Stimulated activated CD4-positive, alpha-beta T cell treated with anti-CD3 and anti-CD28 coated beads, Interleukin-4, amount 100 ng/mL, for 1 hour (primary cell): ENCODE data around the gene AKR1B15.
"Not testable (repeated sequence)": the region's sequence is repeated elsewhere in the genome, so short reads cannot be mapped to it uniquely, and the experiment has no call there.

ENCODE experiments used
- DNase-seq: peaks from one replicate; pipeline ENCODE4 v3.0.0-alpha.2; 2020

The AKR1B15 gene

DNA sequence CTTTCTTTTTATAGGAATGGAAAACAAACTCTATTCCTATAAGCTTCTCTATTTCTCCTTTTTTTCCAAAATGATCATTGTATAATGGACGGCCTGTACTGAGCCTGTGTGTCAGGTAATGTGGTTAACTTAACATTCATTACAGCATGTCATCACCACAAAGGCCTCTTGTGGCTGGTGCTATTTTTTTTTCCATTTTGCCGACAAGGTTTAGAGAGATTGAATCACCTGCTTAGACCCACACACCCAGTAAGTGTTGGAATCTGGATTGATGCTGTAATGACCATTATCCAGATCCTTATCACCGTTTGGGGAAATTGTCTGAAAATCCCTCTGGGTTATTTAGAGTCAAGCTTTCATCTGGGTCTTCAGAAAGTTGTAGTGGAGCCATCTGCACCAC is 18.5 kb downstream of the AKR1B15 start:
- DNase-seq = no peak

DNA sequence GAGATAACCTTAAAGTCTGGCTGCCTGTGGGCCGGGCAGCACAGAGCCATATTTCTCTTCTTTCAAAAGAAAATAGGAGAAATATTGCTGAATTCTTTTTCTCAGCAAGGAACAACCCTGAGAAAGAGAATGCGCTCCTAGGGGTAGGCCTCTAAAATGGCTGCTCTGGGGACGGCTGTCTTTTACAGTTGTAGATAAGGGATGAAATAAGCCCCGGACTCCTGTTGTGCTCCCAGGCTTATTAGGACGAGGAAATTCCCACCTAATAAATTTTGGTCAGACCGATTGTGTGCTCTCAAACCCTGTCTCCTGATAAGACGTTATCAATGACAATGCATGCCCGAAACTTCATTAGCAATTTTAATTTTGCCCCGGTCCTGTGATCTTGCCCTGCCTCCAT is 21.1 kb downstream of the AKR1B15 start:
- not testable (repeated sequence) for DNase-seq

DNA sequence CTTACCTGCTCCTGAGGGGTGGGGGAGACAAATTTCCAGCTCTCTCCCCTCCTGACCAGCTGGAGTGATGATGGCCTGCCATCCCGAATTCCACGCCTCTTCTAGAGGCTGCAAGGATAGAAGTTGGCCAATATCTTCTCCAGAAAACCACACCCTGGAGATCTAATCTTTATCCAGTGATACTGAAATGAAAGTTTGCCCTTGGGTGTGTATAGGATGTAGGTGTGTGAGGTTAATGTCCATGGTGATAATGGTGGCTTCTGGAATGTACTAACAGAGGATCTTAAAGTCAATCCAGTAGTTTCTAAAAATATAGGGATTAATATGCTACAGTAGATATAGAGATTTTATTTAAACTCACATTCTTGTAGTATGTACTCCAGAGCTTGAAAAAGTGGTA is 22.2 kb downstream of the AKR1B15 start:
- DNase-seq = no peak

DNA sequence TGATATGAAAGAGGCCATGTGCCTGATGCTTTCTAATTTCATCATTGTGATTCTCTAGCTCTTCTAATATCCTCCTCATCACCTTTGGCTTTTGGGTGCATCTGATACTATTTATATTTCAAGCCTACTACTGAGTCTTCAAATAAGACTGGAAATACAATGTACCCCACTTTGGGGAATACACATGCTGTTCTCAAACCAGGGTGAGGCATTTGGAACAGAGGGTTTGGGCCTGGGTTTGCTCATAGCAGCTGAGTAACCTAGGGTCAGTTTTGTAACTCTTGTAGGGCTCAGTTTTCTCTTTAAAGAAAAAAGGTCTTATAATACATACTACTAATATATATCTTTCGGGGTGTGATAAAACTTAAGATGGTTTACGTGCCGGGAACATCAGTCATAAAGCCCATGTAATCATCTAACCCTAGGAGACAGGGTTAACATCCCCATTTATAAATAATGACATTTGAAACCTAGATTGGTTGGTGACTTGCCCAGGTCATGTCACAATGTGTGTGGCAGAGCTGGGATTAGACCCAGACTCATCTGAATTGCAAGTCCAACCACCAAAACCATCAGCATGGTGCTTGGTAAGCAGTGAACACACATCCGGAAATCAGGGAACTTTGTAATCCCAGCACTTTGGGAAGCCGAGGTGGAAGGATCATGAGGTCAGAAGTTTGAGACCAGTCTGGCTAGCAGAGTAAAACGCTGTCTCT is 23.0 kb downstream of the AKR1B15 start:
- no peak for DNase-seq

DNA sequence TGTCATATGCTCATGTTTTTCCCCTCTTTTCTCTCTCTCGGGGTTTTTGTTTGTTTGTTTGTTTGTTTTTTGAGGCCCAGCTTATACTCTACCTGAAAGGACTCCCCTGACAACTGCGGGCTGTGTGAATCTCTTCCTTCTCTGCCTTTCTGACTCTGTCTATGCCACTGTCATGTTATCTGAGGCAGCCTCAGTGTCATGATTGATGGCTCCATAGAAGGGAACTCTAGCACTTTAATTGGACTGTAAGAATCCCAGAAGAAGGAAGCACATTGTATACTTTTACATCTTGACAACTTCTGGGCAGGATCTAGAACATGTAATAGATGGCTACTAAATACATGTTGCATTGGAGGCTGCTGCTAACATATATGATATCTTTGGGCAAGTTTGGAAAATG is 25.4 kb downstream of the AKR1B15 start:
- no peak for DNase-seq

DNA sequence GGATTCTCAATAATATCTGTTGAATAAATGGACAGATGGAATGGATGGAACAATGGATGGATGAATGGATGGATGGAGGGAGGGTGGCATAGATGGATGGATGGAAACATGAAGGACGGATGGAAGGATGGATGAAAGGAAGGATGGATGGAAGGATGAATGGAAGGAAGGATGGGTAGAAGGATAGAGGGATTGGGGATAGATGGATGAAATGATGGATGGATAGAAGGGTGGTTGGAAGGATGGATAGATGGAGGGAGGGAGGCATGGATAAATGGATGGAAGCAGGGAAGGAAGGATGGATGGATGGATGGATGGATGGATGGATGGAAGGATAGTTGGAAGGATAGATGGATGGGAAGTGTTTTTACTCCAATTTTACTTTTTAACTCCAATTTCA is 35.4 kb downstream of the AKR1B15 start:
- no peak for DNase-seq

DNA sequence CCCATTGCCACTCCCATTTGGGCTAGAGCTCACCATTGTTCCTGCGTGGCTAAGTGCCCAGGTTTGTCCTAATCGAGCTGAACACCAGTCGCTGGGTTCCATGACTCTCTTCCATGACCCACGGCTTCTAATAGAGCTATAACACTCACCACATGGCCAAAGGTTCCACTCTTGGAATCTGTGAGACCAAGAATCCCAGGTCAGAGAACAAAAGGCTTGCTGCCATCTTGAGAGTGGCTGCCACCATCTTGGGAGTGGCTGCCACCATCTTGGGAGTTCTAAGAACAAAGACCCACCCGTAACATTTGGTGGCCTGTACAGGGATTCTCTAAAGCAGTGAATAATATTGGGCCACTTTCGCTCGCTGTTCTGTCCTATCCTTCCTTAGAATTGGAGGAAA is 37.0 kb downstream of the AKR1B15 start:
- no peak for DNase-seq

DNA sequence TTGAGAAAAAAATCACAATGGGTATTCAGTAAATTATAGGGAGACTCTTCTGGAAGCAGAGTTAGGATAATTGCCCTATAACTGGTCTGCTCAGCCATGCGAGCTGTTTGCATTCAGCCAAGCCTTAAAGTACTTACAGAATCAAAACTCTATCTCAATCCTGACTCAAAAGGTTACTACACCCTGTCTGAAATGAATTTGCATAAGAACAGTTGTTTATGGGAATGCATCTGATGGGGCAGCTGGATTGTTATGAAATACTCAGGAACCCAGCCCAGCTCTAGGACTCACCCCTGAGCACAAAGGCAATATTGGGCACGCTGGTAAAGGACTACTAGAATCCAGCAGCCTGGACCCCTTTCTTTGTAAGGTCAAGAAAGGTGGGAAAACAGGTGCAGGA is 38.8 kb downstream of the AKR1B15 start:
- DNase-seq = no peak

DNA sequence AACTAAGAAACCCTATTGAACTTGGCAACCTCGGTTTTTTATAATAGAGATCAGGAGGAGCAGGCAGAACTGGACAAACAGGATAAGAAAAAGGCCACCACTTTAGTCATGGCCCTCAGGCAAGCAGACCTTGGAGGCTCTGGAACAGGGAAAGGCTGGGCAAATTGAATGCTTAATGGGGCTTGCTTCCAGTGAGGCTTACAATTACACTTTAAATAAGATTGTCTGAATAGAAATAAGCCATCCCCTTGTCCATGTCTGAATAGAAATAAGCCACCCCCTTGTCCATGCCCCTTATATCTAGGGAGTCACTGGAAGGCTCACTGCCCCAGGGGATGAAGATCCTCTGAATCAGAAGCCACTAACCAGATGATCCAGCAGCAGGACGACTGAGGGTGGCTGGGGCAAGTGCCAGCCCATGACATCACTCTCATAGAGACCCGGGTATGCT is 40.6 kb downstream of the AKR1B15 start:
- DNase-seq = no peak

DNA sequence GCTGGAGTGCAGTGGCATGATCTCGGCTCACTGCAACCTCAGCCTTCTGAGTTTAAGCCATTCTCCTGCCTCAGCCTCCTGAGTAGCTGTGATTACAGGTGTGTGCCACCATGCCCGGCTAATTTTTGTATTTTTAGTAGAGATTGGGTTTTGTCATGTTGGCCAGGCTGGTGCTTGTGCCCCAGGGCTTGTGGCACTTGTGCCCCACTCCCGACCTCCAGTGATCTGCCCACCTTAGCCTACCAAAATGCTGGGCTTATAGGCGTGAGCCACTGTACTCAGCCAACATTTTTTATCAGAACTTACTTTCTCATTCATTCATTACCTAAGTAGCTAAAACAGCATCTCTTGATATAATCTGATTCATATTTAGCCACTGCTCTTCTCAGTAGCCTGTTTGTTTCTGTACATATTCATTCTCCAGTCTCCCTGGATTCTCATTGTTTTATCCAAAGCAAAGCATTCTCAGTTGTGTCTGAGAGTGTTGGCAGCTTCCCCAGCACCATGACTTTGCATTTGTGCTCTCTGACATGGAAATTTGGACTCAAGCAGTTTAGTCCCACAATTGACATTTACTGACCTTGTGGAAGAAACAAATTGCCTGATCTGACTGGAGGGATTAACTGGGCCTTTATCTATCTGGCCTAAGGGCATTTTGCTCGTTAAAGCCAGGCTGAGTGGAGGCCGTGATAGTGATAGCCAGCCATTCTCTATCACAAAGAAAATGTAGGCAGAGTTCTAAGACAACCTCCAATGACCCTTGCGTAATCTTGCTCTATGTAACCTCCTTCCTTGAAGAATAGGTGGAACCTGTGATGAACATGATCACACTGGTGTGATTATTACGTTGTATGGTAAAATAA is 44.9 kb downstream of the AKR1B15 start:
- DNase-seq = no peak

DNA sequence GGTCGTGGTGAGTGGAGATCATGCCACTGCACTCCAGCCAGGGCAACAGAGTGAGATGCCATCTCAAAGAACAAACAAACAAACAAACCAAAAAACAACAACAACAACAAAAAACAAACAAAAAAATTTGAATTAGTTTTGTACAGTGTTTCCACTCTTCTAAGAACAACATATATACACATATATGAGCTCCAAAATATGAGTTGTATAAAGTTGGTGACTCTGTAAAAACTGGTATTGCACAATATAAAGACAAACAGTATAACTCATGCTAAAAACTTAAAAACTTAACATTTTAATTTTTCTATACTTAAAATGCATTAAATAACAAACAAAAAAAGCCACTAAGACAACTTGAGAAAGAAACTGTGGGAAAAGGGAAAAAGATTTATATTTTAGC is 46.0 kb downstream of the AKR1B15 start:
- no peak for DNase-seq

DNA sequence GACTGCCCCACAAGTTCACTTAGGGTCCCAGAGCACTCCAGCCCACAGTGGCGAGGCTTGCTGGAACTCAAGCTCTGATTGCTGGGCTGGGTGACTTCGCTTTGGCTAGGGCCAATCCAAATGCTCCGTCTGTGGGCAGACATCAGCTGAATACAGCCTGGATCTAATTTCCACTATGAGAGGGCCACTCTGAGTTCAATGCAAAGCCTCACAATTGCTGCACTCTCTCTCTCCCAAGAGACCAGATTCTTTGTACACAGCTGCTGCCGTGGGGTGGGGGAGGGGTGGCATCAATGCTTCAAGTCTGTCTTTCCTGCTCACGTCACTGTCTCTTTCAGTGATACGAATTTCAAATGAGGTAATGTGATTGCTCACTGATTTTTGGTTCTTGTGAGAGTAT is 50.5 kb downstream of the AKR1B15 start:
- DNase-seq = no peak

DNA sequence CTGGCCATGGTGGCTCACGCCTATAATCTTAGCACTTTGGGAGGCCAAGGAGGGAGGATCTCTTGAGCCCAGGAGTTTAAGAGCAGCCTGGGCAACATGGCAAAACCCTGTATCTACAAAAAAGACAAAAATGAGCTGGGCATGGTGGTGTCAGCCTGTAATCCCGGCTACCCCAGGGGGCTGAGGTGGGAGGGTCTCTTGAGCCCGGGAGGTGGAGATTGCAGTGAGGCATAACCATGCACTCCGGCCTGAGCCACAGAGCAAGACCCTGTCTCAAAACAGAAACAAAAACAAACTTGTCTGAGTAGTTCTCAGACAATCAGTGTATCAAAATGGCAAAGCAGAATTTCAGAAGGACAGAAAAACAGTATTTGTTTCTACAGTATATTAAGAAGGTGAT is 52.5 kb downstream of the AKR1B15 start:
- DNase-seq = no peak

DNA sequence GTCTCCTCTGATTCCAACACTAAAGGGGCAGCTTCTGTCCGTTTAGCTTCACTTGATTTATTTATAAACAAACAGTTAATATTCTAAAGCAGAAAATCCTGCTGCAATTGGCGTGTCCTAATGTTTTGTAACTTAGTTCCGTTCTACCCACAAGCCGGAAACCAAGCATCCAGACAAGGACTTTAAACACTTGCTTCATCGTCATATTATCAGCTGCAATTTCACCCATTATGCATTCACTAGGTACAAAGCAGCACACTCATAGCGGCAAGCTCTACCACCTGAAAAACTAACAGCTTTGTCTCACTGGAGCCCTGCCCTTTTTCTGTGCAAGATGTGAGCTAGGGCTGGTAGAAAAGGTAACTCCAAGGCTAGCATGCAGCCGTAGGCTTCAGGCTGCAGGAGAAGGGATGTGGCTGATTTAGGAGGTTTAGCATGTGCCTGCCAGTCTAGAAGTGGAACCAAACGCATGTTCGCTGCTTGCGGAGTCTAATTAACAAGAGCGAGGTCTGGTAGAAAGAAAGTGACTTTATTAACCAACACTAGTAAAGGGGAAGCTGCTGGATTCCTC is 54.1 kb downstream of the AKR1B15 start:
- no peak for DNase-seq

DNA sequence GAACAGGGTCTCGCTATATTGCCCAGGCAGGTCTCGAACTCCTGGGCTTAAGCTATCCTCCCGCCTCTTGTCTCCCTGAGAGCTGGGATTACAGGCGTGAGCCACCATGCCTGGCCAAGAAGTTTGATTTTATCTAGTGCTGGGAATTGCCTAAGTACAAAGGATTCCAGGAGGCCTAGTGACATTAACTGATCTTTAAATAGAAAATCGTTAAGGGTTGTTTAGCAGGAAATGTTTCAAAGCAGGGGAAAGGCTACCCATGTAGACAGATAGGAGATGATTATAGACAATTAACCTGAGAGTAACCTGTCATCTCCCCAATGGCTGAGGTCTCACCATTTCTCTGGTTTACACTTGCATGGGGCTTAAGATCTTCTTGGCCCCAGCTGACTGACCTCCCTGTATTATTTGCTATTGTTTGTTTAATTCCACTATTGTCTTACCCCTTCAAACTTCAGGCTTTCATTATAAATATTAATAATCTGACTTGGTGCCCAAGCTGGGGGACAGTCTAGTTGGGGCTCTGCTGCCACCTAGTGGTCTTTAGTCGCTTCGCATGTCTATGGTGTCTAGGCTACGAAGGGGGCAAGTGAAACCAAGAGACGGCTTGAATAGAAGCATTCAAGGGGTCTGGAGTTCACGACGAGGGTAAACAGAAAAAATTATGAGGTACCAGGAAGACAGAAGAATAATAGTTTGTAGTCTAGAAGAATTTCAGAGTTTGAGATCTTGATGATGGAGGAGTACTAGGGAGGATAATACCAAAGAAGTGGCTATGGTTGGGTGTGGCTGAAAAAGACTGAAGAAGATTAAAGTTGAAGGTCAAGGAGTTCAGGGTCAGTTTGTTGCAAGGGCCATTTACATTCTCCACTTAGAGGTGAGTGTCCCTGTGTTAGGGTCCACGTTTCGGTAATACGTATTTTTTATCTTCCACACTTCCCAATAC is 57.3 kb downstream of the AKR1B15 start:
- DNase-seq = peak; percentile 52

DNA sequence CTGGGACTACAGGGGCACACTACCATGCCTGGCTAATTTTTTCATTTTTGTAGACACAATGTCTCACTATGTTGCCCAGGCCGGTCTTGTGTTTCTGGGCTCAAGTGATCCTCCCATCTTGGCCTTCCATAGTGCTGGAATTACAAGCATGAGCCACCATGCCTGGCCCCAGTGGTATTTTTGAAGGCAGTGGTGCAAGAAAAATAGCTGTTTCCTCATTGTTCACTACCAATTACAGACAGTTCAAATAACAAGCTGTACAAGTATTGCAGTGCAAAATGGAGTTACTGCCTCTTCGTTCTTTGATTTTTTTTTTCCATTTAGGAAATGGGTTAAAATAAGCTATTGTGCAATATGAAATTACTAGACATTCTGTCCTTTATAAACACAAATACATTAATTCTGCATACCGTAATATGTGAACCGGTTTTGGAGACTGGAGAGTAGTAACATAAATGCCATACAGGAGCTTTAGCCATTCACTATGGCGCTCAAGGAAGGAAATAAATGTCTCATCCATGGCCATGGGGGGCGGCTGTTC is 62.8 kb downstream of the AKR1B15 start:
- no peak for DNase-seq

DNA sequence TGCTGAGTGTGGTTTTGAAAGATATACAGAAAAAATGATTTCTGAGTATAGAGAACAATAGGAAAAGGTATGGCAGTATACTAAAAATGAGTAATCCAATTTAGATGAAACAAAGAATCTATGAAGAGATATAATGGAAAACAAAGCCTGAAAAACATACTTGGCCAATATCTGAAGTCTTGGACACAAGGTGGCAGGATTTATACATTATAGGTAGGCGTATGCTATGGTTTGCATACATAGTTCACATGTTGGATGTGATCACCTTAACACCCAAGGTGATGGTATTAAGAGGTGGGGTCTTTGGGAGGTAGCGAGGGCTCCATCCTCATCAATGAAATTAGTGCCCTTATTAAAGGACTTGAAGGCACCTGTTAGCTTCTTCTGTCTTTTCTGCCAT is 63.3 kb downstream of the AKR1B15 start:
- DNase-seq = no peak

DNA sequence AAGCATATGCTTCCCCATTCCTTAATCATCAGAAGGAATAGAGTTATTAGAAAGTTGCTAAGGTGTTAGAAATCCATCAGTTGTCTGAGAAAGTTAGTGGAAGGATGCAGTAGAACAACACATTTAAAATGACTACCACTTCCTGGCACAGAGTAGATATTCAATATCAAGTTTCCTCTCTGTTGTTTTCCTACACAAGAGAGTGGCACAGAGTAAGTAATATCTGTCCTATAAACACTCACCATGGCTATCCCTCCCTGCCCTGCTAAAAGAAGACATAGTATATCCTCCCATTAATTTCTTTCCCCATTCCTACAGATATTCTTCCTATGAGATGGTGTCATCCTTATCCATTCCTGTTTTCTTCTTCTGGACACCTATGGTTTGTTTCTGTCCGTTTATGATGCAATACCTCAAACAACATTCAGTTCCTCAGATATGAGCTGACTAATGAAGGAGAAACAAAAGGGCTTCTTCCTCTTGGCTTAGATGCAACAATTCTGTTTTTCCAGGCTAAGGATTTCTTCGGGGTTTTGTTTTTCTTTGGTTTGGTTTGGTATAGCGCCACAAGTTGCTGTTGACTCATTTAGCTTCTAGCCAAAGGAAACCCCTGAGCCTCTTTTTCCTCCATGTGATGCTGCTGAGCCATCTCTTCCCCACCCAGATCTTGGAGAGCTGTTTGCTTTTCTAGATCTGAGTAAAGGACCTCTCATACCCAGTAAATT is 64.9 kb downstream of the AKR1B15 start:
- DNase-seq = no peak

DNA sequence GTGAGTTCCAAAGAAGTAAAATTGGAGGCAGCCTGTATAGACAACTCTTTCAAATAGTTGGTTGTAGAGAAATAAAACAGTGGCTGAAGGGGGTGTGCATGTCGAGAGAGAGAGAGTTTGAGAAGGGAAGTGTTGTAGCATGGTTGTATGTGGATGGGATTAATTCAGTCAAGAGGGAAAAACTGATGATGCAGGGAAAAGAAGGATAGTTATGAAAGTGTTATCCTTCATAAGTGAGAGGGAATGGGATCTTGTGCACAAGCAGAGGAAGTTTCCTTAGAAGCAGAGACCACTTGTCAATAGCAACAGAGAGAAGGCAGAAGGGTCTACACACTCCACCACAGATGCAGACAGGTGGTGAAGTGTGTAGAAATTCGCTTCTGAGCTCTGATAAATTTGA is 67.7 kb downstream of the AKR1B15 start:
- DNase-seq = no peak

DNA sequence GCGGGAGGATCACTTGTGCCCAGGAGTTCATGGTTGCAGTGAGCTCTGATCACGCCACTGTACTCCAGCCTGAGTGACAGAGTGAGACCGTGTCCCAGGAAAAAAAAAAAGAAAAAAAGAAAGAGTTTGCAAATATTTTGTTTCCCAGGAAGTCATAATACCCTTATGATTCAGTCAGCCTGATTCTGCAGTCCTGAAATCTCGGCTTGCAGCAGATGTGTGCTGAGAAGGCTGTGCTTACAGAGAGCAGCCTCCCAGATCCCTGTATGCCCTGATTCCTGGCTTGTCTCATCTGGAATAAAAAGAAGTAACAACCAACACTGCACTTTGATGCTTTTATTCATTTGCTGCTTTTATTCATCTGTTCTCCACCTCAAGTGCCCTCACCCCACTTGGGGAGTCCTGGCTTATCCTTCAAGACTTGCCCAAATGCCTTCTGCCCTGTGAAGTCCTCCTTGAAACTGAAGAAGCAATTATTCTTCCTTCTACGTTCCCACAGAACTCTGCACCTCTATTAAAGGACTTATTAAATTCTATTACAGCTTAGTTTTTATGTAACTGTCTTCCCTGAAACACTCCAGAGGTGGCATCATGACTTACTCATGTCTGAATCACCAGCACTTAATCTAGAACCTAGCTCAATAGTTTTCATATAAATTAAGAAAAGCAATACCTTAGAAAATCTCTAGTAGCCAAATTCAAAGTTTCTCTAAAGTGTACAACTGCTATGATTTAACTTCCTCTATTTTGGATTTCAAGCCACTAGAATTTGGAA is 70.0 kb downstream of the AKR1B15 start:
- DNase-seq = no peak
